ENCODE data around the gene INS. TPM values are rescaled to one million over a fixed set of nuclear protein-coding genes. Genes with fewer than 3 reads are reported as not detected.

INS gene
- total RNA-seq, 2 donors from 2014 or later, result not detected

- no peaks in the 10 kb centered on the region for H3K4me1 ChIP-seq (ENCODE audit: control insufficient read depth in 1 of 2, low read depth in 2 of 2)
- H3K36me3 ChIP-seq, result no peaks in the 10 kb centered on the region
- no peak for TF ChIP-seq CTCF (IDR thresholded peaks at IDR 0.05)
- H3K27me3 ChIP-seq (replicated peaks; ENCODE audit: insufficient read depth), result no peaks in the 10 kb centered on the region
- H3K4me3 ChIP-seq, result no peak overlapping the region
- no peaks in the 10 kb centered on the region for H3K9me3 ChIP-seq
- ATAC-seq (ENCODE audit: insufficient number of reproducible peaks, low FRiP score, low read depth) (no peak), DNase-seq (ENCODE audit: low spot score) (no peak)
- no peak overlapping the region for H3K27ac ChIP-seq
Observed at GRCh38 chr11:2122907-2123627, 37.9 kb downstream of the INS start.

- no peaks in the 10 kb centered on the region for H3K36me3 ChIP-seq
- H3K4me3 ChIP-seq, result no peak overlapping the region
- peaks cover 2% of the 10 kb centered on the region for H3K9me3 ChIP-seq
- no peaks in the 10 kb centered on the region for H3K27me3 ChIP-seq (replicated peaks; ENCODE audit: insufficient read depth)
- no peak for TF ChIP-seq CTCF (IDR thresholded peaks at IDR 0.05)
- no peaks in the 10 kb centered on the region for H3K4me1 ChIP-seq (ENCODE audit: control insufficient read depth in 1 of 2, low read depth in 2 of 2)
- DNase-seq (ENCODE audit: low spot score), result no peak
- H3K27ac ChIP-seq, result no peak overlapping the region
- ATAC-seq (ENCODE audit: insufficient number of reproducible peaks, low FRiP score, low read depth), result no peak
Observed at GRCh38 chr11:2122222-2122906, 38.6 kb downstream of the INS start.

GRCh38 chr11:2121227-2122130 is 39.5 kb downstream of the INS start:
- DNase-seq (ENCODE audit: low spot score), result no peak
- Histone ChIP-seq H3K27me3 (replicated peaks; ENCODE audit: insufficient read depth) (no peaks in the 10 kb centered on the region), H3K27ac (no peak overlapping the region), H3K4me1 (ENCODE audit: control insufficient read depth in 1 of 2, low read depth in 2 of 2) (no peaks in the 10 kb centered on the region), H3K9me3 (peaks cover 7% of the 10 kb centered on the region), H3K36me3 (no peaks in the 10 kb centered on the region), H3K4me3 (no peak overlapping the region)
- ATAC-seq (ENCODE audit: insufficient number of reproducible peaks, low FRiP score, low read depth), result no peak
- TF ChIP-seq CTCF (IDR thresholded peaks at IDR 0.05), result no peak

- ATAC-seq (ENCODE audit: insufficient number of reproducible peaks, low FRiP score, low read depth) (no peak), DNase-seq (ENCODE audit: low spot score) (no peak)
- Histone ChIP-seq H3K4me1 (ENCODE audit: control insufficient read depth in 1 of 2, low read depth in 2 of 2) (no peaks in the 10 kb centered on the region), H3K27me3 (replicated peaks; ENCODE audit: insufficient read depth) (no peaks in the 10 kb centered on the region), H3K9me3 (peaks cover 9% of the 10 kb centered on the region), H3K4me3 (no peak overlapping the region), H3K36me3 (no peaks in the 10 kb centered on the region), H3K27ac (no peak overlapping the region)
- no peak for TF ChIP-seq CTCF (IDR thresholded peaks at IDR 0.05)
Observed at GRCh38 chr11:2120359-2121100, 40.5 kb downstream of the INS start.
